ENCODE measurements around the gene RAB8B. TPM values are rescaled to one million over a fixed set of nuclear protein-coding genes. Genes with fewer than 3 reads are reported as not detected.

RAB8B gene
- total RNA-seq, 1 donor from 2014 or later = 6.7 TPM

Other genes with a start within 250 kb of the RAB8B start
- gene TPM1, start 146.9 kb upstream of the RAB8B start, total RNA-seq = 28.3 TPM
- 8.8 TPM for gene LACTB, start 67.7 kb upstream of the RAB8B start, total RNA-seq
- 54.4 TPM for gene RPS27L, start 32.1 kb upstream of the RAB8B start, total RNA-seq
- gene APH1B, start 88.0 kb downstream of the RAB8B start, total RNA-seq = 3.5 TPM
- 138 TPM for gene CA12, start 192.2 kb downstream of the RAB8B start, total RNA-seq

Measured in esophagus mucosa (tissue), 1 donor.